IMR-90 (cell line): ENCODE measurements around the gene LRFN4. TPM values are rescaled to one million over a fixed set of nuclear protein-coding genes. Genes with fewer than 3 reads are reported as not detected.
A peak's percentile ranks its signal among the peaks of the same experiment; 100 is the strongest.

ENCODE experiments used
- ATAC-seq: fragments of 200-7000 bp; cut with Tn5 transposase; 2 replicates; pipeline ENCODE4 v1.9.1; 2020; ENCODE audit warnings: low read depth, mild to moderate bottlenecking, moderate library complexity
- BruUV-seq: library from RNA; stranded (reverse); fragments of 400-500 nt; replicated peaks from 2 replicates; lab custom pipeline; 2021; lab: Mats Ljungman, UMichigan
- CTCF ChIA-PET: fragments of 300-600 bp; formaldehyde crosslinking; extraction: SDS; loops from one replicate; lab custom pipeline; 2021; ENCODE audit warnings: antibody characterized with exemption; lab: Yijun Ruan, JAX
- POLR2A ChIA-PET: fragments of 300-600 bp; sonication (Branson Sonifier 250); formaldehyde crosslinking; loops from one replicate; lab custom pipeline; 2022; ENCODE audit warnings: antibody characterized with exemption; ENCODE audit not compliant: unreplicated experiment; lab: Charles Lee
- DNase-seq: peaks from one replicate; pipeline ENCODE4 v3.0.0; 2013
- H2AFZ ChIP-seq: replicated peaks from 2 replicates; pipeline ENCODE3; 2013; ENCODE audit warnings: low read length, mild to moderate bottlenecking; ENCODE audit not compliant: poor library complexity
- H2AK5ac ChIP-seq: 2 replicates; pipeline ENCODE4 v1.6.1; 2013; ENCODE audit warnings: low read depth, low read length, inconsistent platforms
- H2AK9ac ChIP-seq: replicated peaks from 2 replicates; pipeline ENCODE3; 2013; ENCODE audit warnings: mild to moderate bottlenecking, low read depth, low read length, moderate library complexity; ENCODE audit not compliant: poor library complexity
- H2BK120ac ChIP-seq: 2 replicates; pipeline ENCODE4 v1.6.1; 2013; ENCODE audit warnings: low read depth, low read length, inconsistent platforms
- H2BK15ac ChIP-seq: 3 replicates; pipeline ENCODE4 v1.6.1; 2013; ENCODE audit warnings: low read depth, low read length, inconsistent platforms
- H2BK20ac ChIP-seq: 2 replicates; pipeline ENCODE4 v1.6.1; 2013; ENCODE audit warnings: low read depth, mild to moderate bottlenecking, inconsistent platforms, low read length, moderate library complexity
- H2BK5ac ChIP-seq: 2 replicates; pipeline ENCODE4 v1.6.1; 2013; ENCODE audit warnings: mild to moderate bottlenecking, low read depth, low read length, inconsistent platforms; ENCODE audit not compliant: poor library complexity, severe bottlenecking
- H3K14ac ChIP-seq: replicated peaks from 2 replicates; pipeline ENCODE4 v1.6.1; 2013; ENCODE audit warnings: low read depth, low read length, inconsistent platforms
- H3K18ac ChIP-seq: 2 replicates; pipeline ENCODE4 v1.6.1; 2013; ENCODE audit warnings: low read depth, low read length, control low read depth
- H3K23ac ChIP-seq: 2 replicates; pipeline ENCODE4 v1.6.1; 2013; ENCODE audit warnings: low read depth, low read length, inconsistent platforms
- H3K27ac ChIP-seq: 2 replicates; pipeline ENCODE4 v1.5.1; 2013; ENCODE audit warnings: mild to moderate bottlenecking, control low read depth, low read length; ENCODE audit not compliant: insufficient read depth
- H3K27me3 ChIP-seq: 2 replicates; pipeline ENCODE4 v1.6.1; 2013; ENCODE audit warnings: low read length; ENCODE audit not compliant: control insufficient read depth, insufficient read depth
- H3K36me3 ChIP-seq: 2 replicates; pipeline ENCODE4 v1.6.1; 2013; ENCODE audit warnings: low read length, mixed read lengths; ENCODE audit not compliant: control insufficient read depth, insufficient read depth
- H3K4ac ChIP-seq: 2 replicates; pipeline ENCODE4 v1.6.1; 2013; ENCODE audit warnings: low read depth, low read length, inconsistent platforms
- H3K4me1 ChIP-seq: 2 replicates; pipeline ENCODE4 v1.6.1; 2013; ENCODE audit warnings: low read length, mixed read lengths; ENCODE audit not compliant: control insufficient read depth, insufficient read depth
- H3K4me2 ChIP-seq: 2 replicates; pipeline ENCODE4 v1.6.1; 2013; ENCODE audit warnings: low read depth, mild to moderate bottlenecking, control low read depth, low read length, moderate library complexity
- H3K4me3 ChIP-seq: 2 replicates; pipeline ENCODE4 v1.5.1; 2013; ENCODE audit warnings: low read depth, mild to moderate bottlenecking, control low read depth, low read length, moderate library complexity; ENCODE audit not compliant: insufficient read depth
- H3K56ac ChIP-seq: 2 replicates; pipeline ENCODE4 v1.6.1; 2013; ENCODE audit warnings: low read length, inconsistent platforms; ENCODE audit not compliant: insufficient read depth; ENCODE audit errors: extremely low read depth
- H3K79me1 ChIP-seq, 2 experiments: 2 replicates each; pipeline ENCODE4 v1.6.1; 2013; ENCODE audit warnings: low read length in 2 of 2, inconsistent platforms in 1 of 2, low read depth in 1 of 2
- H3K9ac ChIP-seq: 2 replicates; pipeline ENCODE4 v1.6.1; 2013; ENCODE audit warnings: low read depth, low read length, control low read depth
- H3K9me1 ChIP-seq: 2 replicates; pipeline ENCODE4 v1.6.1; 2013; ENCODE audit warnings: low read length, inconsistent platforms; ENCODE audit not compliant: insufficient read depth
- H3K9me3 ChIP-seq: 2 replicates; pipeline ENCODE4 v1.6.1; 2013; ENCODE audit warnings: low read length; ENCODE audit not compliant: control insufficient read depth, insufficient read depth
- H4K20me1 ChIP-seq: 2 replicates; pipeline ENCODE4 v1.6.1; 2013; ENCODE audit warnings: low read length, inconsistent platforms; ENCODE audit not compliant: insufficient read depth
- H4K5ac ChIP-seq: 2 replicates; pipeline ENCODE4 v1.6.1; 2013; ENCODE audit warnings: mild to moderate bottlenecking, low read depth, low read length, control low read depth
- H4K8ac ChIP-seq, 2 experiments: 2 replicates each; pipeline ENCODE4 v1.6.1; 2013; ENCODE audit warnings: low read depth in 2 of 2, low read length in 2 of 2, control low read depth in 1 of 2, inconsistent platforms in 1 of 2
- H4K91ac ChIP-seq: 2 replicates; pipeline ENCODE4 v1.6.1; 2013; ENCODE audit warnings: low read depth, low read length, inconsistent platforms; ENCODE audit not compliant: insufficient read depth
- BHLHE40 ChIP-seq: fragments of 150-350 bp; IDR thresholded peaks from 2 replicates; pipeline ENCODE4 v1.6.1; 2016; ENCODE audit warnings: mild to moderate bottlenecking, low read depth, low read length
- CEBPB ChIP-seq: IDR thresholded peaks from 2 replicates; pipeline ENCODE4 v1.6.1; 2012; ENCODE audit warnings: low read depth, low read length, improper control_type of control experiment
- CHD1 ChIP-seq: IDR thresholded peaks from 2 replicates; pipeline ENCODE4 v1.6.1; 2012; ENCODE audit warnings: low read depth, low read length, improper control_type of control experiment
- CTCF ChIP-seq: conservative IDR thresholded peaks from 2 replicates; pipeline ENCODE4 v1.5.1; 2012; ENCODE audit warnings: mild to moderate bottlenecking, low read depth, low read length, improper control_type of control experiment
- ELK1 ChIP-seq: fragments of 150-350 bp; IDR thresholded peaks from 2 replicates; pipeline ENCODE4 v1.6.1; 2016; ENCODE audit warnings: low read depth, mild to moderate bottlenecking, low read length, moderate library complexity, borderline replicate concordance
- MAFK ChIP-seq: IDR thresholded peaks from 2 replicates; pipeline ENCODE4 v1.6.1; 2012; ENCODE audit warnings: low read depth, low read length, improper control_type of control experiment
- MAZ ChIP-seq: IDR thresholded peaks from 2 replicates; pipeline ENCODE4 v1.6.1; 2012; ENCODE audit warnings: low read depth, mild to moderate bottlenecking, low read length, improper control_type of control experiment, moderate library complexity, borderline replicate concordance
- RAD21 ChIP-seq: IDR thresholded peaks from 2 replicates; pipeline ENCODE4 v1.6.1; 2012; ENCODE audit warnings: low read length, improper control_type of control experiment
- RCOR1 ChIP-seq: IDR thresholded peaks from 2 replicates; pipeline ENCODE4 v1.6.1; 2012; ENCODE audit warnings: mild to moderate bottlenecking, low read length, improper control_type of control experiment; ENCODE audit not compliant: insufficient replicate concordance
- RFX5 ChIP-seq: IDR thresholded peaks from 2 replicates; pipeline ENCODE4 v1.8.0; 2012; ENCODE audit warnings: low read depth, mild to moderate bottlenecking, low read length, moderate library complexity
- WGBS, 2 experiments: methylation state at CpG; one replicate each; pipeline versions ENCODE4 v1.1.5 to v1.1.7; 2013; ENCODE audit warnings: missing lambda C conversion rate in 2 of 2; ENCODE audit not compliant: insufficient read length in 1 of 2; ENCODE audit errors: extremely low coverage in 2 of 2; 5-methylcytosine and 5-hydroxymethylcytosine counted together
- dilution Hi-C: fragments of 300-500 bp; cut with HindIII; formaldehyde crosslinking; loops from one replicate; pipeline ENCODE4 v1.14.3; 2018; ENCODE audit warnings: low sequenced_read_pairs; ENCODE audit not compliant: unreplicated experiment
- in situ Hi-C: fragments of 300-500 bp; cut with MboI; formaldehyde crosslinking; loops from 3 replicates; pipeline ENCODE4 v1.14.3; 2019; ENCODE audit warnings: low sequenced_read_pairs, inconsistent platforms, mixed read lengths
- intact Hi-C: fragments of 100-400 bp; cut with micrococcal nuclease; formaldehyde crosslinking; loops from 2 replicates; pipeline ENCODE4 v1.10.0; 2022
- polyA plus RNA-seq, 3 experiments: library from polyadenylated mRNA; depleted of rRNA; stranded (reverse); fragments of >200 nt; gene quantifications; 2 replicates each; pipeline ENCODE4 v1.2.3, GENCODE V29; 2012; ENCODE audit warnings: low replicate concordance in 1 of 3
- total RNA-seq: library from RNA; depleted of rRNA; stranded (reverse); fragments of >200 nt; gene quantifications from 2 replicates; pipeline ENCODE4 v1.2.3, GENCODE V29; 2012

LRFN4 gene
- total and polyA plus RNA-seq, 2 of the 4 experiments (the other 2 are of a cell fraction), result 6.1 to 18.9 TPM

- DNase-seq, result no peak
- peaks cover 14% of the 10 kb centered on the region for H3K4me1 ChIP-seq
- no peaks in the 10 kb centered on the region for H3K9me3 ChIP-seq
- no peak overlapping the region for H3K27ac ChIP-seq
- in situ Hi-C loops, result no loop called here
- no peak overlapping the region for H3K14ac ChIP-seq
- H3K36me3 ChIP-seq, result peaks cover 24% of the 10 kb centered on the region; the same call in 1 of the 2 replicates
- H3K9me1 ChIP-seq, result no peaks in the 10 kb centered on the region; the same call in none of the 2 replicates
- H4K20me1 ChIP-seq, result no peaks in the 10 kb centered on the region
- H3K4me3 ChIP-seq, result no peak overlapping the region
- H2BK120ac ChIP-seq, result no peak overlapping the region
- no peak overlapping the region for H2AK5ac ChIP-seq
- no peak overlapping the region for H2AFZ ChIP-seq
- no TSS peak for BruUV-seq
- POLR2A ChIA-PET, result no interaction called here
- no peak overlapping the region for H2BK15ac ChIP-seq
- no peak overlapping the region for H4K91ac ChIP-seq
- no peak overlapping the region for H3K9ac ChIP-seq
- no peak overlapping the region for H2BK5ac ChIP-seq
- CTCF ChIA-PET, result no interaction called here
- H3K18ac ChIP-seq, result no peak overlapping the region
- intact Hi-C loops, result no loop called here
- H3K56ac ChIP-seq, result no peak overlapping the region
- H3K27me3 ChIP-seq, result no peaks in the 10 kb centered on the region
- no peak overlapping the region for H4K8ac ChIP-seq
- 0 out of 2 replicates have a peak overlapping the region, but pooled peaks have one; percentile 56 for H3K23ac ChIP-seq
- WGBS, 2 experiments, result 100% methylated on average over 1 of the region's 6 CpGs; no CpG with 5 or more reads in 1 of the 2 experiments
- no peak overlapping the region for H3K4me2 ChIP-seq
- no peak overlapping the region for H2AK9ac ChIP-seq
- ATAC-seq, result no peak
- TF ChIP-seq RFX5, result no peak
- no peak for TF ChIP-seq MAZ
- TF ChIP-seq CEBPB, result no peak
- TF ChIP-seq RCOR1, result no peak
- TF ChIP-seq CHD1, result no peak
- TF ChIP-seq MAFK, result no peak
- no peak for TF ChIP-seq ELK1
- TF ChIP-seq CTCF, result no peak
- TF ChIP-seq RAD21, result no peak
- TF ChIP-seq BHLHE40, result no peak
- no peak overlapping the region for H4K5ac ChIP-seq
- no peak overlapping the region for H3K4ac ChIP-seq
- dilution Hi-C loops, result no loop called here
- H2BK20ac ChIP-seq, result no peak overlapping the region
- peaks cover 0 to 5% of the 10 kb centered on the region in 2 experiments; a peak in 1 of 4 replicates for H3K79me1 ChIP-seq
These were observed 17.4 kb downstream of the LRFN4 start for GRCh38 chr11:66874232-66874631.
